BLaER1 (cell line): Measurements from ENCODE around the gene UGT2B28.
"Not testable (repeated sequence)": the region's sequence is repeated elsewhere in the genome, so short reads cannot be mapped to it uniquely, and the experiment has no call there.

Experiments
- H3K27ac ChIP-seq: shearing (Covaris generic); formaldehyde crosslinking; 2 replicates; pipeline ENCODE4 v1.8.1; 2022
- H3K27me3 ChIP-seq: shearing (Covaris generic); formaldehyde crosslinking; 2 replicates; pipeline ENCODE4 v1.8.1; 2022
- H3K36me3 ChIP-seq: shearing (Covaris generic); formaldehyde crosslinking; 2 replicates; pipeline ENCODE4 v1.8.1; 2022
- H3K4me1 ChIP-seq: shearing (Covaris generic); formaldehyde crosslinking; 2 replicates; pipeline ENCODE4 v1.8.1; 2022
- H3K4me2 ChIP-seq: shearing (Covaris generic); formaldehyde crosslinking; 2 replicates; pipeline ENCODE4 v1.8.1; 2022
- H3K4me3 ChIP-seq: shearing (Covaris generic); formaldehyde crosslinking; 2 replicates; pipeline ENCODE4 v1.8.1; 2022
- H3K9ac ChIP-seq: shearing (Covaris generic); formaldehyde crosslinking; 2 replicates; pipeline ENCODE4 v1.8.1; 2022
- H3K9me3 ChIP-seq: shearing (Covaris generic); formaldehyde crosslinking; 2 replicates; pipeline ENCODE4 v1.8.1; 2022
- H4K20me1 ChIP-seq: shearing (Covaris generic); formaldehyde crosslinking; 2 replicates; pipeline ENCODE4 v1.8.1; 2022
- Cebpa-rat ChIP-seq: shearing (Covaris generic); IDR thresholded peaks from 2 replicates; pipeline ENCODE4 v1.8.1; 2022

The UGT2B28 gene

GRCh38 chr4:69280081-69280480 lies at the start of gene UGT2B28:
Gene UGT2B28, plus strand, starts transcription at chr4:69280475. Its CDS starts 26 bp downstream, at chr4:69280501.
- H3K27ac ChIP-seq, H3K36me3 ChIP-seq, H3K27me3 ChIP-seq, H3K9ac ChIP-seq, H4K20me1 ChIP-seq, H3K4me1 ChIP-seq, H3K4me2 ChIP-seq, H3K4me3 ChIP-seq, H3K9me3 ChIP-seq: not testable (repeated sequence)

GRCh38 chr4:69239092-69239491 lies 41.2 kb upstream of the UGT2B28 start:
- Histone ChIP-seq H3K9ac (no peak overlapping the region), H3K36me3 (no peaks in the 10 kb centered on the region), H3K4me3 (no peak overlapping the region), H3K4me2 (no peak overlapping the region), H4K20me1 (no peaks in the 10 kb centered on the region), H3K27ac (no peak overlapping the region), H3K9me3 (no peaks in the 10 kb centered on the region), H3K27me3 (no peaks in the 10 kb centered on the region), H3K4me1 (no peaks in the 10 kb centered on the region)
- TF ChIP-seq Cebpa-rat: no peak

DNA sequence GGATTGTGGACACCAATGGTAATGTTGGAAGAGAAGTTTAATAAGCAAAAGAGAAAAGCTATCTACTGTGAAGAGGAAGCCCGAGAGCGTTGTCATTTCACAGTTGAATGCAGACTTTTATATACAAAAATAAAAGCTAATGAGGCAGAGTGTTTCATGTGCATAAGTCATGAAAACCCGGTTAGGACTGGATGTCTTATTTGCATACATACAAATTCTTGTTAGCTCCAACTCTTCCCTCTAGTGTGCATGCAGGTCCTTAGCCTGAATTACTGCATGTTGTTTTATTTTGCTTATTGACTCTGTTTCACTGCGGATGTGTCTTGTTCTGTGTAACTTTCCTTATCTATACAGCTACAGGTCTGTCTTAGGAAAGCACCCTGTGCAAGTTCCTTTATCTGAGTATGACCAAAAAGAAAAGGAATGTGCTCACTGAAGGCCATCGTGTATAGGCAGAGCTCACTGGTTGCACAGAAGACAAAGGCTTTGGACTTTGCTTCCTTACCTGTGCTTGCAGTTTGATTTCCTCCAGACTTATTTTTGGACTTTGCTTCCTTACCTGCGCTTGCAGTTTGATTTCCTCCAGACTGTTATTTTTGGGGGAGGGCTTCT lies 40.6 kb upstream of the UGT2B28 start:
- H3K4me3 ChIP-seq: no peak overlapping the region
- no peaks in the 10 kb centered on the region for H3K36me3 ChIP-seq
- no peak overlapping the region for H3K27ac ChIP-seq
- TF ChIP-seq Cebpa-rat: no peak
- no peaks in the 10 kb centered on the region for H3K4me1 ChIP-seq
- H3K27me3 ChIP-seq: no peaks in the 10 kb centered on the region
- H4K20me1 ChIP-seq: no peaks in the 10 kb centered on the region
- no peaks in the 10 kb centered on the region for H3K9me3 ChIP-seq
- no peak overlapping the region for H3K9ac ChIP-seq
- no peak overlapping the region for H3K4me2 ChIP-seq

DNA sequence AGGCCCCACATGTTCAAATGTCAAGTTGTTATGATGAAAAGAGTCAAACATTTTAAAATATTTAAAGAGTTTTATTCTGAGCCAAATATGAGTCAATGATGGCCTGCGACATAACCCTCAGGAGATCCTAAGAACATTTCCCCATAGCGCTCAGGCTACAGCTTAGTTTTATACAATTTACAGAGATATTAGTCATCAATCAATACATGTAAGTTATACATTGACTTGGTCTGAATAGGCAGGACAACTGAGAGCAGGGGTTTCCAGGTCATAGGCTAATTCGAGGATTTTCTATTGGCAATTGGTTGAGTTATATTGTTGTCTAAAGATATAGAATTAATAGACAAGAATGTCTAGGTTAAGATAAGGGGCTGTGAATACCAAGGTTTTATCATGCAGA lies 39.5 kb upstream of the UGT2B28 start:
- H3K9me3 ChIP-seq, H3K27me3 ChIP-seq, H3K4me1 ChIP-seq, H3K4me3 ChIP-seq, H3K9ac ChIP-seq, H4K20me1 ChIP-seq, H3K27ac ChIP-seq, H3K4me2 ChIP-seq, H3K36me3 ChIP-seq: not testable (repeated sequence)

DNA sequence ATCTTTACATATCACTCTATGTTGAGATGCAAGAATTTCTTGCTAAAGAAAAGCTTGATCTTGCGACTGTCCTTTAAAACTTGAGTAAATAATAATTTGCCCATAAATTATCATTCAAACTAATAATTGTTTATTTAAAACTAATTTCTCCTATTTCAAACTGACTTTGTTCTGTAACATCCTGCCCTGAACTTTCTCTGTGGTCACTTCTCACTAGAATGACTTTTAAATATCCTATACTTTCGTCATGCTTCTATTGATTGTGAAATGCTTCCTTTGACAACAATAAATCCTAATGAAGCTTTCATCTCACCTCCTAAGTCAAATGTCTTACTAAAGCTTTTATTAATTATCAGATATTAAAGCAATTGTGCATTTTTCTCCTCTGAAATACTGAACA lies 38.5 kb upstream of the UGT2B28 start:
- H3K9me3 ChIP-seq, H3K4me1 ChIP-seq, H3K4me2 ChIP-seq, H3K27me3 ChIP-seq, H4K20me1 ChIP-seq, H3K9ac ChIP-seq, H3K36me3 ChIP-seq, H3K4me3 ChIP-seq, H3K27ac ChIP-seq: not testable (repeated sequence)

DNA sequence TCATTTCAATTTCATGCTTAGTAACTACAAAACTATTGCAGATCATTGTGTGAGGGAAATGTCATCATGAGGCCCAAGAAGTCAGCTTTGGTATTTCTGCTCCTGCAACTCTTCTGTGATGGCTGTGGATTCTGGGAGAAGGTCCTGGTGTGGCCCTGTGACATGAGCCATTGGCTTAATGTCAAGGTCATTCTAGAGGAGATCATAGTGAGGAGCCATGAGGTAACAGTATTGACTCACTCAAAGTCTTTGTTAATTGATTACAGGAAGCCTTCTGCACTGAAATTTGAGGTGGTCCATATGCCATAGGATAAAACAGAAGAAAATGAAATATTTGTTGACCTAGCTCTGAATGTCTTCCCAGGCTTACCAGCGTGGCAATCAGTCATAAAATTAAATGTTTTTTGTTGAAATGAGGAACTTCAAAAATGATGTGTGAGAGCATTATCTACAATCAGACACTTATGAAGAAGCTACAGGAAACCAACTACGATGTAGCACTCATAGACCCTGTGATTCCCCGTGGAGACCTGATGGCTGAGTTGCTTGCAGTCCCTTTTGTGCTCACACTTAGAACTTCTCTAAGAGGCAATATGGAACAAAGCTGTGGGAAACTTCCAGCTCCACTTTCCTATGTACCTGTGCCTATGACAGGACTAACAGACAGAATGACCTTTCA lies 37.6 kb upstream of the UGT2B28 start:
- not testable (repeated sequence) for H3K36me3 ChIP-seq, H3K27me3 ChIP-seq, H3K4me2 ChIP-seq, H3K4me3 ChIP-seq, H3K9me3 ChIP-seq, H3K27ac ChIP-seq, H3K9ac ChIP-seq, H3K4me1 ChIP-seq, H4K20me1 ChIP-seq

GRCh38 chr4:69250884-69251283 lies 29.4 kb upstream of the UGT2B28 start:
- not testable (repeated sequence) for H3K27me3 ChIP-seq, H3K36me3 ChIP-seq, H3K4me3 ChIP-seq, H3K4me1 ChIP-seq, H3K9me3 ChIP-seq, H3K27ac ChIP-seq, H3K4me2 ChIP-seq, H3K9ac ChIP-seq, H4K20me1 ChIP-seq

DNA sequence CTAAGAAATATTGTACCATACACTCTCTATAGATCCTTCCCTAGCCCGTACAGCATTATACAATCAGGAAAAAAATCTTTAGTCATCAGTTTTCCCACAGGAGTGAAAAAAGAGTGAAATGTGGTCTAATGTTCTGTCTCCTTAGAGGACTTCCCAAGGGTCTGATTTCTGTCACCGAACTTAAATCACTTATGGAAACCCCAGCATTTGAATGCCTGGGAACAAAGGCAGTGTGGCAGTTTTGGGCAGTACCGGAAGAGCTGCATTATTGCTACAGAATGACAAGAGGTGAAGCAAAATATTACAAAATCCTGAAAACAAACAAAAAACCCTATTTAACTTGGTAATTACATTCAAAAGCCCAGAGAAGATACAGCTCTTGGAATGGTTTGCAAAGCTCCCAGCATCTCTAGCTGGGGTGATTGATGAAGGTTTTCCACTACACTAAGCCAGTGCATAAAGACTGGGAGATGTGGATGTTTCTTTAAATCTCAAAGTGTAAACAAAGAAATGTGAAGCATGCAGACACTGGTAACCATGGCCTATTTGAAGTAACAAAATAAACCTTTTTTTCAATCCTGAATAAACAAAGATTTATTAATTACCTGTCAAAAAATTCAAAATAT lies 27.0 kb upstream of the UGT2B28 start:
- H3K9ac ChIP-seq, H4K20me1 ChIP-seq, H3K4me3 ChIP-seq, H3K4me2 ChIP-seq, H3K27ac ChIP-seq, H3K4me1 ChIP-seq, H3K27me3 ChIP-seq, H3K36me3 ChIP-seq, H3K9me3 ChIP-seq: not testable (repeated sequence)

GRCh38 chr4:69268612-69269011 lies 11.7 kb upstream of the UGT2B28 start:
- not testable (repeated sequence) for H3K4me3 ChIP-seq, H3K9me3 ChIP-seq, H3K27ac ChIP-seq, H3K9ac ChIP-seq, H4K20me1 ChIP-seq, H3K36me3 ChIP-seq, H3K4me2 ChIP-seq, H3K27me3 ChIP-seq, H3K4me1 ChIP-seq

DNA sequence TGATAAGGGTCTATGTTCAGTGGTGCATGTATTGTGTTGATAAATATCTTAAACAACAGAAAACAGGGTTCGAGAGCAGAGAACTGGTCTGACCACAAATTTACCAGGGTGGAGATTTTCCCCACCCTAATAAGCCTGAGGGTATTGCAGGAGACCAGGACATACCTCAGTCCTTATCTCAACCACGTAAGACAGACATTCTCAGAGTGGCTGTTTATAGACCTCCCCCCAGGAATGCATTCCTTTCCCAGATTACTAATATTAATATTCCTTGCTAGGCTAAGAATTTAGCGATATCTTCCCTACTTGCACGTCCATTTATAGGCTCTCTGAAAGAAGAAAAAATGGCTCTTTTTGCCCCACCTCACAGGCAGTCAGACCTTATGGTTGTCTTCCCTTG lies 16.1 kb downstream of the UGT2B28 start:
- H3K4me2 ChIP-seq, H3K9me3 ChIP-seq, H3K4me3 ChIP-seq, H3K27me3 ChIP-seq, H4K20me1 ChIP-seq, H3K4me1 ChIP-seq, H3K27ac ChIP-seq, H3K36me3 ChIP-seq, H3K9ac ChIP-seq: not testable (repeated sequence)

DNA sequence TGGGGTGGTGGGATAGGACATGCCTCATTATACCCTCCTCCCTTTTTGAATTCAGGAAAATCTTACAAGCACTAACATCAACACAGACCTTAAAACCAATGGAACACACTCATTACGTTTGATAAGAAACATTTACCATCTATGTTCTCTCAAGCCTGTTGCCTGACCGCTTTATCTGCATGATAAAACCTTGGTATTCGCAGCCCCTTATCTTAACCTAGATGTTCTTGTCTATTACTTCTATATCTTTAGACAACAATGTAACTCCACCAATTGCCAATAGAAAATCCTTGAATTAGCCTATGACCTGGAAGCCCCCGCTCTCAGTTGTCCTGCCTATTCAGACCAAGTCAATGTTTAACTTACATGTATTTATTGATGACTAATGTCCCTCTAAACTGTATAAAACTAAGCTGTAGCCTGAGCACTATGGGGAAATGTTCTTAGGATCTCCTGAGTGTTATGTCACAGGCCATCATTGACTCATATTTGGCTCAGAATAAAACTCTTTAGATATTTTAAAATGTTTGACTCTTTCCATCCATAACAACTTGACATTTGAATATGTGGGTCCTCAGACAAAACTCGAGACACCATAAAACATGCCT lies 28.3 kb downstream of the UGT2B28 start:
- H3K27ac ChIP-seq, H3K27me3 ChIP-seq, H3K4me2 ChIP-seq, H3K9ac ChIP-seq, H3K4me1 ChIP-seq, H3K4me3 ChIP-seq, H3K36me3 ChIP-seq, H4K20me1 ChIP-seq, H3K9me3 ChIP-seq: not testable (repeated sequence)

GRCh38 chr4:69309549-69310076 lies 29.3 kb downstream of the UGT2B28 start:
- not testable (repeated sequence) for H3K4me2 ChIP-seq, H3K27me3 ChIP-seq, H3K4me1 ChIP-seq, H3K9ac ChIP-seq, H3K4me3 ChIP-seq, H3K9me3 ChIP-seq, H3K27ac ChIP-seq, H3K36me3 ChIP-seq, H4K20me1 ChIP-seq

DNA sequence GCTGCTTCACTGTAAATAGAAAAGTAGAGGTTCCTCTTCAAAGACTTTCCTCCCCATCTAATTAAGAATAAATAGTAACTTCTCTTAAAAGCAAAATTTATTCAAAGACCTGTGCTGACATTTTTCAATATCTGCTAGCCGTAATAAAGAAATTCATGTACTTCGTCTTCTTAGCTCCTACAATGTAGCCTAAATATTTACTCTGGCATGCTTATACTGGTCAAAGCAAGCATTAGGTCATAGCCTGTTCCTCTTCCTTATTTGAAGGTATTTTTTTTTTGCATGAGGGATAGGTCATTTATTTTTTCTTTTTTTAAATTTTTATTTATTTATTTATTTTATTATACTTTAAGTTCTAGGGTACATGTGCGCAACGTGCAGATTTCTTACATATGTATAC lies 30.0 kb downstream of the UGT2B28 start:
- H3K4me1 ChIP-seq, H3K4me3 ChIP-seq, H4K20me1 ChIP-seq, H3K4me2 ChIP-seq, H3K27ac ChIP-seq, H3K27me3 ChIP-seq, H3K9me3 ChIP-seq, H3K9ac ChIP-seq, H3K36me3 ChIP-seq: not testable (repeated sequence)

GRCh38 chr4:69317669-69318298 lies 37.5 kb downstream of the UGT2B28 start:
- not testable (repeated sequence) for H3K36me3 ChIP-seq, H4K20me1 ChIP-seq, H3K4me1 ChIP-seq, H3K27ac ChIP-seq, H3K27me3 ChIP-seq, H3K9ac ChIP-seq, H3K4me3 ChIP-seq, H3K9me3 ChIP-seq, H3K4me2 ChIP-seq
